BLaER1 treated with 17β-estradiol and CSF1 and Interleukin-3, amounts not matched to agents 10 nM and 100 nM (cell line): ENCODE measurements around the gene KCTD10.

Source experiments
- H3K27ac ChIP-seq, 11 experiments: shearing (Covaris generic); formaldehyde crosslinking; 2 replicates each; pipeline ENCODE4 v1.8.1; 2022
- H3K27me3 ChIP-seq, 11 experiments: shearing (Covaris generic); formaldehyde crosslinking; 2 replicates each; pipeline ENCODE4 v1.8.1; 2022
- H3K36me3 ChIP-seq, 11 experiments: shearing (Covaris generic); formaldehyde crosslinking; 2 replicates each; pipeline ENCODE4 v1.8.1; 2022
- H3K4me1 ChIP-seq, 10 experiments: shearing (Covaris generic); formaldehyde crosslinking; 2 replicates each; pipeline ENCODE4 v1.8.1; 2022
- H3K4me2 ChIP-seq, 11 experiments: shearing (Covaris generic); formaldehyde crosslinking; 2 replicates each; pipeline ENCODE4 v1.8.1; 2022
- H3K4me3 ChIP-seq, 10 experiments: shearing (Covaris generic); formaldehyde crosslinking; 2 replicates each; pipeline ENCODE4 v1.8.1; 2022
- H3K9ac ChIP-seq, 11 experiments: shearing (Covaris generic); formaldehyde crosslinking; 2 replicates each; pipeline ENCODE4 v1.8.1; 2022
- H3K9me3 ChIP-seq, 11 experiments: shearing (Covaris generic); formaldehyde crosslinking; replicated peaks in 1 of 11; 2 replicates each; pipeline ENCODE4 v1.8.1; 2022
- H4K20me1 ChIP-seq, 11 experiments: shearing (Covaris generic); formaldehyde crosslinking; 2 replicates each; pipeline ENCODE4 v1.8.1; 2022
- Cebpa-rat ChIP-seq, 11 experiments: shearing (Covaris generic); IDR thresholded peaks; 2 replicates each; pipeline ENCODE4 v1.8.1; 2022

The KCTD10 gene

GRCh38 chr12:109461846-109462756, 15.0 kb downstream of the KCTD10 start:
- H3K9me3 ChIP-seq, result no peaks in the 10 kb centered on the region
- no peak for TF ChIP-seq Cebpa-rat (IDR thresholded peaks at IDR 0.05)
- H4K20me1 ChIP-seq, result peaks cover 65 to 100% (median 98%) of the 10 kb centered on the region in 11 experiments
- H3K27me3 ChIP-seq, result no peaks in the 10 kb centered on the region
- peak overlapping the region; percentile 46 to 91 (median 68) for H3K4me2 ChIP-seq
- peaks cover 22 to 82% (median 36%) of the 10 kb centered on the region in 10 experiments for H3K4me1 ChIP-seq
- peak overlapping the region in 8 of 11 experiments; percentile 0 to 51 (median 36); a peak in 7 of 22 replicates for H3K9ac ChIP-seq
- peak overlapping the region in 8 of 11 experiments; percentile 42 to 69 (median 51); a peak in 12 of 22 replicates for H3K27ac ChIP-seq
- H3K4me3 ChIP-seq, result no peak overlapping the region
- peaks cover 59 to 94% (median 77%) of the 10 kb centered on the region in 11 experiments for H3K36me3 ChIP-seq

GRCh38 chr12:109461049-109461845, 15.9 kb downstream of the KCTD10 start:
- Histone ChIP-seq H3K4me3 (no peak overlapping the region), H3K9ac (peak overlapping the region in 10 of 11 experiments; percentile 0 to 51 (median 24); a peak in 11 of 22 replicates), H3K27ac (peak overlapping the region in 10 of 11 experiments; percentile 20 to 69 (median 48); a peak in 19 of 22 replicates), H3K4me1 (peaks cover 22 to 75% (median 36%) of the 10 kb centered on the region in 10 experiments), H3K36me3 (peaks cover 59 to 94% (median 77%) of the 10 kb centered on the region in 11 experiments), H3K4me2 (peak overlapping the region; percentile 46 to 91 (median 68)), H3K9me3 (no peaks in the 10 kb centered on the region), H4K20me1 (peaks cover 58 to 100% (median 89%) of the 10 kb centered on the region in 11 experiments), H3K27me3 (no peaks in the 10 kb centered on the region)
- no peak for TF ChIP-seq Cebpa-rat (IDR thresholded peaks at IDR 0.05)

GRCh38 chr12:109460538-109460937, 16.6 kb downstream of the KCTD10 start:
- peak overlapping the region in 9 of 11 experiments; percentile 7 to 69 (median 51); a peak in 12 of 22 replicates for H3K27ac ChIP-seq
- no peak for TF ChIP-seq Cebpa-rat (IDR thresholded peaks at IDR 0.05)
- H3K4me2 ChIP-seq, result peak overlapping the region in 10 of 11 experiments; percentile 46 to 91 (median 69); a peak in 17 of 22 replicates
- H4K20me1 ChIP-seq, result peaks cover 51 to 99% (median 82%) of the 10 kb centered on the region in 11 experiments
- H3K27me3 ChIP-seq, result no peaks in the 10 kb centered on the region
- H3K36me3 ChIP-seq, result peaks cover 59 to 94% (median 77%) of the 10 kb centered on the region in 11 experiments
- no peaks in the 10 kb centered on the region for H3K9me3 ChIP-seq
- H3K4me3 ChIP-seq, result no peak overlapping the region
- peaks cover 22 to 74% (median 36%) of the 10 kb centered on the region in 10 experiments for H3K4me1 ChIP-seq
- no peak overlapping the region for H3K9ac ChIP-seq

- Histone ChIP-seq H3K27ac (no peak overlapping the region), H3K27me3 (no peaks in the 10 kb centered on the region), H3K4me2 (no peak overlapping the region), H4K20me1 (peaks cover 38 to 99% (median 69%) of the 10 kb centered on the region in 11 experiments), H3K4me1 (peaks cover 22 to 62% (median 36%) of the 10 kb centered on the region in 10 experiments), H3K4me3 (no peak overlapping the region), H3K36me3 (peaks cover 63 to 94% (median 78%) of the 10 kb centered on the region in 11 experiments), H3K9ac (peak overlapping the region in 1 of 11 experiments; percentile 21; a peak in 2 of 22 replicates), H3K9me3 (no peaks in the 10 kb centered on the region)
- TF ChIP-seq Cebpa-rat (IDR thresholded peaks at IDR 0.05), result no peak
Measured at GRCh38 chr12:109459247-109459646, 17.9 kb downstream of the KCTD10 start.

GRCh38 chr12:109458771-109459208, 18.3 kb downstream of the KCTD10 start:
- no peak for TF ChIP-seq Cebpa-rat (IDR thresholded peaks at IDR 0.05)
- Histone ChIP-seq H3K36me3 (peaks cover 67 to 94% (median 78%) of the 10 kb centered on the region in 11 experiments), H3K4me1 (peaks cover 22 to 57% (median 33%) of the 10 kb centered on the region in 10 experiments), H4K20me1 (peaks cover 33 to 99% (median 65%) of the 10 kb centered on the region in 11 experiments), H3K9ac (peak overlapping the region in 1 of 11 experiments; percentile 21; a peak in 1 of 22 replicates), H3K9me3 (no peaks in the 10 kb centered on the region), H3K27ac (no peak overlapping the region), H3K27me3 (no peaks in the 10 kb centered on the region), H3K4me3 (no peak overlapping the region), H3K4me2 (peak overlapping the region in 2 of 11 experiments; percentile 32 to 36; a peak in 2 of 22 replicates)

- no peak for TF ChIP-seq Cebpa-rat (IDR thresholded peaks at IDR 0.05)
- no peaks in the 10 kb centered on the region for H3K27me3 ChIP-seq
- no peak overlapping the region for H3K4me3 ChIP-seq
- H3K36me3 ChIP-seq, result peaks cover 74 to 95% (median 81%) of the 10 kb centered on the region in 11 experiments
- H3K4me1 ChIP-seq, result peaks cover 22 to 50% (median 26%) of the 10 kb centered on the region in 10 experiments
- H4K20me1 ChIP-seq, result peaks cover 28 to 99% (median 58%) of the 10 kb centered on the region in 11 experiments
- H3K27ac ChIP-seq, result no peak overlapping the region
- peak overlapping the region in 3 of 11 experiments; percentile 10 to 36 (median 32); a peak in 4 of 22 replicates for H3K4me2 ChIP-seq
- H3K9ac ChIP-seq, result no peak overlapping the region
- H3K9me3 ChIP-seq, result no peaks in the 10 kb centered on the region
Measured at GRCh38 chr12:109458086-109458485, 19.0 kb downstream of the KCTD10 start.

GRCh38 chr12:109455706-109456105, 21.4 kb downstream of the KCTD10 start:
- H3K27me3 ChIP-seq, result no peaks in the 10 kb centered on the region
- H3K9me3 ChIP-seq, result no peaks in the 10 kb centered on the region
- no peak overlapping the region for H3K27ac ChIP-seq
- peaks cover 14 to 96% (median 45%) of the 10 kb centered on the region in 11 experiments for H4K20me1 ChIP-seq
- H3K9ac ChIP-seq, result no peak overlapping the region
- H3K4me3 ChIP-seq, result no peak overlapping the region
- H3K4me2 ChIP-seq, result no peak overlapping the region
- peaks cover under 1 to 26% (median 2%) of the 10 kb centered on the region in 10 experiments; a peak in 17 of 20 replicates for H3K4me1 ChIP-seq
- H3K36me3 ChIP-seq, result peaks cover 97 to 100% (median 99%) of the 10 kb centered on the region in 11 experiments
- TF ChIP-seq Cebpa-rat (IDR thresholded peaks at IDR 0.05), result no peak

- Histone ChIP-seq H3K9me3 (no peaks in the 10 kb centered on the region), H4K20me1 (peaks cover 5 to 95% (median 37%) of the 10 kb centered on the region in 11 experiments; a peak in 17 of 22 replicates), H3K27ac (no peak overlapping the region), H3K4me3 (no peak overlapping the region), H3K4me1 (peaks cover 0 to 3% (median under 1%) of the 10 kb centered on the region in 10 experiments; a peak in 6 of 20 replicates), H3K27me3 (no peaks in the 10 kb centered on the region), H3K9ac (no peak overlapping the region), H3K36me3 (peaks cover 96 to 100% (median 100%) of the 10 kb centered on the region in 11 experiments), H3K4me2 (no peak overlapping the region)
- TF ChIP-seq Cebpa-rat (IDR thresholded peaks at IDR 0.05), result no peak
Measured at GRCh38 chr12:109452489-109452888, 24.6 kb downstream of the KCTD10 start.
